Bronchial epithelial cell (primary cell): ENCODE results near the gene C1orf21. TPM values are rescaled to one million over a fixed set of nuclear protein-coding genes. Genes with fewer than 3 reads are reported as not detected.

Experiments used
- DNase-seq: peaks from one replicate; pipeline ENCODE4 v3.0.0-alpha.2; 2010; ENCODE audit warnings: low read depth
- FAIRE-seq: peaks from 2 replicates; lab custom pipeline; 2011; peaks lifted over from hg19 to GRCh38; lab: Jason Lieb, UNC
- H3K27me3 ChIP-seq: 2 replicates; pipeline ENCODE4 v1.5.1; 2011; ENCODE audit warnings: low read length; ENCODE audit not compliant: control insufficient read depth, insufficient read depth
- H3K36me3 ChIP-seq: 2 replicates; pipeline ENCODE4 v1.5.1; 2011; ENCODE audit warnings: low read length; ENCODE audit not compliant: control insufficient read depth, insufficient read depth
- H3K4me3 ChIP-seq: 2 replicates; pipeline ENCODE4 v1.5.1; 2011; ENCODE audit warnings: mild to moderate bottlenecking, low read depth, low read length, control low read depth
- total RNA-seq: library from RNA; depleted of rRNA; stranded (reverse); fragments of >200 nt; gene quantifications from 2 replicates; pipeline ENCODE4 v1.2.1, GENCODE V29; 2014
- TF ChIP-seq, protein P1 (sequence below): IDR thresholded peaks from 2 replicates; pipeline ENCODE4 v1.5.1; 2011; ENCODE audit warnings: mild to moderate bottlenecking, moderate library complexity, low read length, control low read depth, inconsistent platforms; ENCODE audit not compliant: insufficient read depth, severe bottlenecking

Gene C1orf21
- total RNA-seq, 1 donor from 2014 or later = 10.3 TPM

DNA sequence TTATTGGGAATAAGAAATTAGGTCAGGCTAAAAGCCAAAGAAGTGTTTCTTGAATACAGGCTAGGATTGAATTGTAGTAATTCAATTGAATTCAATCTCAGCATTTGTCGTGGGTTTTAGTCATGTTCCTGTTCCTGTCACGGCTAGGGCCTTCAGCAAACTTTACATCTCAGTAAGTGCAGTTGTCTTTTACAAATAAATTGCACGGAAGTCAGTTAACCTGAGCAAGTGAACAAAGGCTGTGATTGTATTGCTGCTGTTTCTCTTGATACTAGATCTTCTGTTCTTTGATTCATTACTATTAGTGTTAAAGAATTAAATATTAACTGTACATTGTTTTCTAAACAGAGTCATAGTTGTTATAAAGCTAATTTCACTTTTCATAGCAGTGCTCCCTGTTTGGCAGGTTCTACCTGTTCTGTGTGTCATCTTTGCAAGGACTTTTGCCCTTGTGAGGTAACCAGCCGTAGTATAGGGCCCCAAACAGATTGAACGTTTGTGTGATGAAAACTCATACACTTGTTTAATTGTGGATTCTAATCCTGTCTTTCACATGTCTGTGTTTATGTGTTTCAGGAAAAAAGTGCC, 203.4 kb downstream of the C1orf21 start:
- TF ChIP-seq, protein P1, sequence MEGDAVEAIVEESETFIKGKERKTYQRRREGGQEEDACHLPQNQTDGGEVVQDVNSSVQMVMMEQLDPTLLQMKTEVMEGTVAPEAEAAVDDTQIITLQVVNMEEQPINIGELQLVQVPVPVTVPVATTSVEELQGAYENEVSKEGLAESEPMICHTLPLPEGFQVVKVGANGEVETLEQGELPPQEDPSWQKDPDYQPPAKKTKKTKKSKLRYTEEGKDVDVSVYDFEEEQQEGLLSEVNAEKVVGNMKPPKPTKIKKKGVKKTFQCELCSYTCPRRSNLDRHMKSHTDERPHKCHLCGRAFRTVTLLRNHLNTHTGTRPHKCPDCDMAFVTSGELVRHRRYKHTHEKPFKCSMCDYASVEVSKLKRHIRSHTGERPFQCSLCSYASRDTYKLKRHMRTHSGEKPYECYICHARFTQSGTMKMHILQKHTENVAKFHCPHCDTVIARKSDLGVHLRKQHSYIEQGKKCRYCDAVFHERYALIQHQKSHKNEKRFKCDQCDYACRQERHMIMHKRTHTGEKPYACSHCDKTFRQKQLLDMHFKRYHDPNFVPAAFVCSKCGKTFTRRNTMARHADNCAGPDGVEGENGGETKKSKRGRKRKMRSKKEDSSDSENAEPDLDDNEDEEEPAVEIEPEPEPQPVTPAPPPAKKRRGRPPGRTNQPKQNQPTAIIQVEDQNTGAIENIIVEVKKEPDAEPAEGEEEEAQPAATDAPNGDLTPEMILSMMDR = no peak
- peak; percentile 87 for DNase-seq
- Histone ChIP-seq H3K27me3 (no peaks in the 10 kb centered on the region), H3K36me3 (no peaks in the 10 kb centered on the region), H3K4me3 (no peak overlapping the region)
- no peak for FAIRE-seq

GRCh38 chr1:184593597-184593996, 206.8 kb downstream of the C1orf21 start:
- FAIRE-seq = no peak
- TF ChIP-seq, protein P1 = no peak
- Histone ChIP-seq H3K4me3 (no peak overlapping the region), H3K27me3 (no peaks in the 10 kb centered on the region), H3K36me3 (no peaks in the 10 kb centered on the region)
- peak; percentile 83 for DNase-seq

GRCh38 chr1:184595596-184595995, 208.8 kb downstream of the C1orf21 start:
- FAIRE-seq (no peak), DNase-seq (peak; percentile 90)
- TF ChIP-seq, protein P1 = no peak
- Histone ChIP-seq H3K4me3 (no peak overlapping the region), H3K36me3 (no peaks in the 10 kb centered on the region), H3K27me3 (no peaks in the 10 kb centered on the region)

GRCh38 chr1:184596950-184597645, 210.3 kb downstream of the C1orf21 start:
- Histone ChIP-seq H3K36me3 (no peaks in the 10 kb centered on the region), H3K4me3 (no peak overlapping the region), H3K27me3 (no peaks in the 10 kb centered on the region)
- FAIRE-seq (no peak), DNase-seq (no peak)
- TF ChIP-seq, protein P1 = no peak

DNA sequence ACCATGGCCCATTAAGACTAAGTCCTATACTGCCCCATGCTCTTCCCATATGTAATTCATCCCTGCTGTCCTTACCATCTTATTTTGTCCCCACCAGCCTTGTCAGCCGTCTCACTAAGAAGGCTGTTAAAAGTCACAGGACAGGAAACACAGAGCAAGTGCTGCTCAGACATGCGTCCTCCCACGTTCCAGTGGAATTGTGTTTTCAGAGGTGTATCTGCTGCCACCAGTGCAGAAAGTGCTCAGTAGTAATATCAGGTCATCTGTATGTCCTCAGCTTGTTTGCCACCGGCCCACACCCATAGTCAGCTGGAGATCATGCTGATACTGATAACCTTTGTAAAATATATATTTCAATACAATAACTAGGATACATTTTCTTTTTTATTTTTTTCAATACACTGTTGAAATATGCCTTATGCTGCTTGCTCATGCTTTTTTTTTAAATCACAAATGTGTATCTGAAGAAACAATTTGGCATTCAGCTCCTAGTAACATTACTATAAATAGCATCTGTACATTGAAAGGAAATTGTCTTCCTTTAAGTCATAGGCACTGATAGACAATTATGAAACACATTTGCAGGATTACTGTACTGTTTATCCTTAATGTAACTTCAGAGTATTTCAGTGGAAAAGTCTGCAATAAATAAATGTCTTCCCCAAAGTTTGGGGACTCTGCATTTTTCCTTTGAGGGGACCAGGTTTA, 211.0 kb downstream of the C1orf21 start:
- DNase-seq (peak; percentile 70), FAIRE-seq (no peak)
- H3K36me3 ChIP-seq = no peaks in the 10 kb centered on the region
- no peaks in the 10 kb centered on the region for H3K27me3 ChIP-seq
- TF ChIP-seq, protein P1 = no peak
- H3K4me3 ChIP-seq = no peak overlapping the region
